AG09309 (cell line): ENCODE measurements around the gene PSIP1.
"Not testable (repeated sequence)": the region's sequence is repeated elsewhere in the genome, so short reads cannot be mapped to it uniquely, and the experiment has no call there.

Experiments
- DNase-seq: peaks from one replicate; pipeline ENCODE4 v3.0.0-alpha.2; 2010; ENCODE audit warnings: low read depth
- H3K4me3 ChIP-seq: 2 replicates; pipeline ENCODE4 v1.5.1; 2011; ENCODE audit warnings: mild to moderate bottlenecking, low read depth, low read length, moderate library complexity; ENCODE audit not compliant: control insufficient read depth
- TF ChIP-seq, protein P1 (sequence below): IDR thresholded peaks from 2 replicates; pipeline ENCODE4 v1.5.1; 2011; ENCODE audit warnings: mild to moderate bottlenecking, low read depth, low read length, inconsistent platforms; ENCODE audit not compliant: insufficient read depth, control insufficient read depth; ENCODE audit errors: missing control alignments

PSIP1 gene

DNA sequence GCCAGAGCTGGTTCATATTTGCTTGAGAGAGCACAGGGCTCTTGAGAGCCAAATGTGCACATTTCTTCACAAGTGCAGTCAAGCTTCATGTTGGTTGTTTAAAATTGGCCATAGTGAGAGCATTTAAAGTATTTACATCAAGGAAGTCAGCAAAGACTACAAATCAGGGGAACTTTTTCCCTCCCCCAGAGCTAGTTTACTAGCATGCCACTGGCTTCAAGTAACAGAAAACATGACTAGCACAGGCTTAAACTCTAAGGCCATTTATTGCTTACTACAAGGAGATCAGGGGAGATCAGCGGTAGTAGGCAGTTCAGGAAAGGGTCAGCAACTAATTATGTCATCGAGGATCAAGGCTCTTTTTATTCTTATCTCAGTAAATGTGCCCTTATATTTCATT is 31.1 kb upstream of the PSIP1 start:
- H3K4me3 ChIP-seq, result no peak overlapping the region
- no peak for DNase-seq

DNA sequence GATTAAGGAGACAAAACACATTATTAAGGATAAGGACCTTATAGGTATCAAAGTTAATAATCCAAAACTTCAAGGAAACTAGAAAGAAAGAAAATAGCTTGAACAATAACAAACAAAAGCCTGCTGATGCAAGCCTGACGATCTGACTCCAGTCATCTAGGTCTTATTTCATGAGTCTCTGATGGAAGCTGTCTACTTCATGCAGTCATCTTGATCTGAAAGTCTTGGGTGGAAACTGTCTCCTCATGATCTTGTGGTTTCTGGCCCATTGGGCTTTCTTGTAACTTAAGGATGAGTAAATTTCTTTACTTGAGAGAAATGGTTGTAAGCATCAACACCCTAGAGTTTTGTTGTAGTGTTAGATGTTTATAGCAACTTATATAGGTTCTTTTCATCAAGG is 20.6 kb upstream of the PSIP1 start:
- TF ChIP-seq, protein P1, sequence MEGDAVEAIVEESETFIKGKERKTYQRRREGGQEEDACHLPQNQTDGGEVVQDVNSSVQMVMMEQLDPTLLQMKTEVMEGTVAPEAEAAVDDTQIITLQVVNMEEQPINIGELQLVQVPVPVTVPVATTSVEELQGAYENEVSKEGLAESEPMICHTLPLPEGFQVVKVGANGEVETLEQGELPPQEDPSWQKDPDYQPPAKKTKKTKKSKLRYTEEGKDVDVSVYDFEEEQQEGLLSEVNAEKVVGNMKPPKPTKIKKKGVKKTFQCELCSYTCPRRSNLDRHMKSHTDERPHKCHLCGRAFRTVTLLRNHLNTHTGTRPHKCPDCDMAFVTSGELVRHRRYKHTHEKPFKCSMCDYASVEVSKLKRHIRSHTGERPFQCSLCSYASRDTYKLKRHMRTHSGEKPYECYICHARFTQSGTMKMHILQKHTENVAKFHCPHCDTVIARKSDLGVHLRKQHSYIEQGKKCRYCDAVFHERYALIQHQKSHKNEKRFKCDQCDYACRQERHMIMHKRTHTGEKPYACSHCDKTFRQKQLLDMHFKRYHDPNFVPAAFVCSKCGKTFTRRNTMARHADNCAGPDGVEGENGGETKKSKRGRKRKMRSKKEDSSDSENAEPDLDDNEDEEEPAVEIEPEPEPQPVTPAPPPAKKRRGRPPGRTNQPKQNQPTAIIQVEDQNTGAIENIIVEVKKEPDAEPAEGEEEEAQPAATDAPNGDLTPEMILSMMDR, result no peak
- DNase-seq, result no peak

More for the DNA sequence above, 31.1 kb upstream of the PSIP1 start:
- TF ChIP-seq, protein P1, result no peak

DNA sequence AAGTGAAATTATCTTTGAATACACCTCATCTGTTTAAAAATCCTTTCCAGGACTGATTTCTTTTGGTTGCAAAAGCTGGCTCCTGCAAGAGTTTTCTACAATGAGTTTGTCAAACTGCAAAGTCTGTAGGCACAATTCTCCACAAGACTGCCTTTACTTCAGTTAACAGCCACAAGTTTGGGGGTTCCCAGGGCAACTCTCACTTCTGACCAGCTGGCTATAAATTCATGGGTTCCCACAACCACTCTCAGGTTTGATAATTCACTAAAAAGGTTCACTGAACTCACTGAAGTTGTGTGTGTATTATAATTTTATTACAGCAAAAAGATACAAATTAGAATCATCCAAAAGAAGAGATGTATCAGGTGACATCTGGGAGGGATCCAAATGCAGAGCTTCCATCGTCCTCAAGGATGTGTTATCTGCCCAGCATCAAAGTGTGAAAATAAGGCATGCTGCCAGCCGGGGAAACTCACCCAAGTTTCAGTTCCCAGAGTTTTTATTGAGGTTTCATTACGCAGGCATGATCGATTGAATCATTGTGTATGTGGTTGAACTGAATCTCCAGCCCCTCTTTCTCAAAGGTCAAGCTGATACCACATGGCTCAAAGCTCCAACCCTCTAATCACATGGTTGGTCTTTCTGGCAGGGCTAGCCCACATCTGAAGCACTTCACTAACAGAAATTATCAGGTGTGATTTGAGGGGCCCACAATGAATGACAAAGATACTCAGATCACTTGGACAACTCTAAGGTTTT is 19.0 kb upstream of the PSIP1 start:
- H3K4me3 ChIP-seq, result no peak overlapping the region
- TF ChIP-seq, protein P1, result no peak
- no peak for DNase-seq

More for the DNA sequence above, 20.6 kb upstream of the PSIP1 start:
- H3K4me3 ChIP-seq, result no peak overlapping the region

DNA sequence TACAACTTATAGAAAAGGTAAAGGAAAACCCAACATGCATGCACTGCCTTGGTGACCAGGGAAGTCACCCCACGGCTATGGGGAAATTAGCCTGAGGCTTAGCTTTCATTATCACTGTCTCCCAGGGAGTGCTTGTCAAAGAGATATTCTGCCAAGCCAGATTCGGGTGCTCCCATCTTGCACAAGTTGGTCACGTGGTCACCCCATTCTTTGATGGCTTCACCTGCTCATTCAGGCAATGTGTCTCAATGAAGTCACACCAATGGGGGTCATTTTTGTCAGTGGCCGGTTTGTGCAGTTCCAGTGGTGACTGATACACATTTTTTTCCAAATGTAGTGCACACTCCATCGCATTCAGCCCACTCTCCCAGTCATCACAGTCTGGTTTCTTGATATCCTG is 16.3 kb upstream of the PSIP1 start:
- not testable (repeated sequence) for DNase-seq, H3K4me3 ChIP-seq

DNA sequence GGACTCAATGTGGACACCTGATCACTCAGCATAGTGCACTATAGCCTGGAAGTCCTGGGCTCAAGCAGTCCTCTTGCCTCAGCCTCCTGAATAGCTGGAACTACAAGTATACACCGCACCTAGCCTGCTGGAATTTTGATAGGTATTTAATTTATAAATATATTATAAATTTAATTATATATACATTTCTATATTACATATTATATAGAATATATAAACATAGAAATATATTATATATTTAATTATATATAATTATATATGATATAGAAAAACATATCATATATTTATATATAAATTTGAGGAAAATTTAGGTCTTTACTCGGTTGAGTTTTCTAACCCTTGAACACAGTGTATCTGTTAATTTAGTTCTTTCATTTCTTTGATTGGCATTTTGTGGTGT is 15.2 kb upstream of the PSIP1 start:
- TF ChIP-seq, protein P1, result no peak
- H3K4me3 ChIP-seq, result no peak overlapping the region
- no peak for DNase-seq

DNA sequence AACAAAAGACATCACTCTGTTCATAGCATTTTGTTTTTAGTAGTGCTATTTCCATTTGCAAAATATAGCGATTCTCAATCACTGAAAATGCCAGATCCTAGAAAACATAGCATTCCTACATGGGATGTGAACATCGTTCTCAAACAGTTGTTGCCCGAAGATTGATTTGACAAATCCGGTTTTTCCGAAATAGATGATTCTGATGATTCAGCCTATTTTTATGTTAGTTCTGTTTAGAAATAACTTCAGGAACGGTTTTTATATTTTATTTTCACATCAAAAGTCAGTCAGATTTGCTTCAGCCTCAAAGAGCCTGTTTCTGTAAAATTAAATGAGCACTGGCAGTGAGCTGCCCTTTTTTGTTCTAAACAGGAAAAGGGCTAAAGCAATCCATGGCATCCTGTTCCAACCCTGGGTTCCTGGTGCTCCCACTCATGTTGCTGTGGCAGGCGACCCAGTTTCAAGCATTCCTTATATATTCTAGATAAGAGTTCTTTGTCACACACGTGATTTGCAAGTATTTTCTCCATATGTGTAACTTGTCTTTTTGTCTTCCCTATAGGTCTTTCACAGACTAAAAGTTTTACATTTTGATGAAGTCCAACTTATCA is 14.2 kb upstream of the PSIP1 start:
- no peak for DNase-seq
- TF ChIP-seq, protein P1, result no peak
- H3K4me3 ChIP-seq, result no peak overlapping the region

DNA sequence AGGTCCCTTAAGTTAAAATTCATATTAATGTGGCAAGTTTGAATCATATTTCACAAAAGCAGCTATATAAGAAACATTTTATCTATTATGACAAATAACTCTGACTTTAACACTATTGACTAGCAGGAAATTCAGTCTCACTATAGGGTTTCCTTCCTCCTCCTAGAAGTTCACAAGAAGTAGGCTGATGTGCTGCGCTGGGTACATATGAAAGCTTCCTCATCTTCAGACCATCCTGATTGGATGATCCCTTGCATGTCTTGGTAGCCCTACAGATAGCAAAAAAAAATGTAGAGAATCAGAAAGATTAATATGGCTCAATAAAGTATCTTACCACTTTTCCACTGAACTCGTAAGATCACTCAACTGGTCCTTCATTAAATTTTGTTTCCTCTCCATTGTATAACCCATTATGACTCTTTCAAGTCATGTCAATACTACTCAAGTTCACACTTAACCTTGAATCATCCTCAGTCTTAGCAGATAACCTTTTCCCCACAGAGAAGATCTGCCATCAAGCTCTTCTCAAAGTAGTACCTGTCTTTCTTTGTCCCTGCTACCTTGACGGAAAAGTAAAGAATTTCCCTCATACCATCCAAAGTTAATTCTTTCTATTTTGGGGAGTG is 11.5 kb upstream of the PSIP1 start:
- no peak overlapping the region for H3K4me3 ChIP-seq
- no peak for DNase-seq
- TF ChIP-seq, protein P1, result no peak
